CD4-positive, CD25-positive, alpha-beta regulatory T cell (primary cell): Measurements from ENCODE around the gene STRA8. TPM values are rescaled to one million over a fixed set of nuclear protein-coding genes. Genes with fewer than 3 reads are reported as not detected.

Experiments used
- ATAC-seq, 2 donors: fragments of 150-1000 bp; cut with Tn5 transposase; one replicate each; pipeline ENCODE4 v1.10.0; 2021; ENCODE audit warnings: low read depth in 2 of 2, moderate number of reproducible peaks in 2 of 2, moderate library complexity in 1 of 2
- DNase-seq, 3 donors: peaks; one replicate each; pipeline versions ENCODE4 v3.0.0 to v3.0.0-alpha.2; 2012 to 2022; ENCODE audit warnings: mixed read lengths in 1 of 3
- H3K27ac ChIP-seq: one replicate; pipeline ENCODE4 v1.7.0; 2013; ENCODE audit warnings: mild to moderate bottlenecking, low read length; ENCODE audit not compliant: insufficient read depth, poor library complexity, severe bottlenecking
- H3K27me3 ChIP-seq: one replicate; pipeline ENCODE4 v1.7.0; 2013; ENCODE audit warnings: low read length; ENCODE audit not compliant: control insufficient read depth, insufficient read depth
- H3K36me3 ChIP-seq: one replicate; pipeline ENCODE4 v1.7.0; 2013; ENCODE audit warnings: mild to moderate bottlenecking, low read length, moderate library complexity; ENCODE audit not compliant: control insufficient read depth, insufficient read depth
- H3K4me1 ChIP-seq: 2 replicates; pipeline ENCODE4 v1.7.0; 2013; ENCODE audit warnings: mild to moderate bottlenecking, low read length; ENCODE audit not compliant: insufficient read depth, control insufficient read depth, poor library complexity, severe bottlenecking
- H3K4me3 ChIP-seq: one replicate; pipeline ENCODE4 v1.7.0; 2013; ENCODE audit warnings: low read depth, mild to moderate bottlenecking, low read length, moderate library complexity
- H3K9me3 ChIP-seq, 2 experiments: 1 replicate in 1 of 2; 2 replicates in 1 of 2; pipeline ENCODE4 v1.7.0; 2013; ENCODE audit warnings: low read length in 2 of 2, mild to moderate bottlenecking in 1 of 2, moderate library complexity in 1 of 2; ENCODE audit not compliant: control insufficient read depth in 2 of 2
- H3K27ac Mint-ChIP-seq, 3 donors: one replicate each; pipeline ENCODE4 v1.8.0; 2020 to 2022; ENCODE audit warnings: mild to moderate bottlenecking in 3 of 3, mixed read lengths in 3 of 3, moderate library complexity in 2 of 3
- H3K27me3 Mint-ChIP-seq: one replicate; pipeline ENCODE4 v1.8.0; 2022; ENCODE audit warnings: mild to moderate bottlenecking, mixed read lengths
- H3K36me3 Mint-ChIP-seq: one replicate; pipeline ENCODE4 v1.8.0; 2020; ENCODE audit warnings: mixed read lengths
- H3K4me1 Mint-ChIP-seq, 4 donors: one replicate each; pipeline ENCODE4 v1.8.0; 2020 to 2022; ENCODE audit warnings: mixed read lengths in 4 of 4, mild to moderate bottlenecking in 1 of 4
- H3K4me3 Mint-ChIP-seq, 4 donors: one replicate each; pipeline ENCODE4 v1.8.0; 2020 to 2022; ENCODE audit warnings: mild to moderate bottlenecking in 4 of 4, mixed read lengths in 4 of 4, moderate library complexity in 3 of 4
- H3K9me3 Mint-ChIP-seq, 7 donors: one replicate each; pipeline ENCODE4 v1.8.0; 2020 to 2022; ENCODE audit warnings: mixed read lengths in 7 of 7, mild to moderate bottlenecking in 3 of 7, moderate library complexity in 2 of 7
- polyA plus RNA-seq, 4 donors: library from polyadenylated mRNA; unstranded; fragments of 300-500 nt; fragmentation: Illumina TruSeq; gene quantifications; one replicate each; pipeline ENCODE4 v1.2.3, GENCODE V29; 2021
- total RNA-seq: library from RNA; stranded (reverse); gene quantifications from one replicate; pipeline ENCODE4 v1.2.3, GENCODE V29; 2022

Gene STRA8
- total and polyA plus RNA-seq, 5 donors from 2014 or later, result not detected

- Mint-ChIP-seq H3K9me3 (no peaks in the 10 kb centered on the region), H3K27ac (no peak overlapping the region), H3K36me3 (no peaks in the 10 kb centered on the region), H3K4me3 (no peak overlapping the region), H3K4me1 (peaks cover 0 to 4% (median 0%) of the 10 kb centered on the region in 4 donors), H3K27me3 (peaks cover 4% of the 10 kb centered on the region)
- Histone ChIP-seq H3K4me3 (no peak overlapping the region), H3K36me3 (no peaks in the 10 kb centered on the region), H3K4me1 (no peaks in the 10 kb centered on the region), H3K9me3 (no peaks in the 10 kb centered on the region), H3K27ac (no peak overlapping the region), H3K27me3 (no peaks in the 10 kb centered on the region)
- DNase-seq (no peak), ATAC-seq (no peak)
Observed at GRCh38 chr7:135253851-135254771, 20.5 kb downstream of the STRA8 start.

DNA sequence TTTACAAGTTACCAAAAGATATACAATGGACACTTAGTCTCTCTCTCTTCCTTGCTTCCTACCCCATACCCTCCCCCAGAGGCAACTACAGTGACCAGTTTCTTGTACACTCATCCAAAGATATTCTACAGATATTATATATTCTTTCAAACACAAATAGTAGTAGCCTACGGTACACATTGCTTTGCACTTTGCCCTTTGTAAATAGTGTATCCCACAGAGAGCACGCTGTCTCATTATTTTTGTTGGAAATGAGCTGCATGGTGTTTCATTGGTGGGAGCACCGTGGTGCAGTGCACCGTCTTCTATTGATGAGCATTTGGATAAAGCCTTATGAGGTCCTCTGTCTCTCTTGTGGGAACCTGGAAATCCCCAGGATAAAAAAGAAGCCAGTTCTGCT, 24.2 kb downstream of the STRA8 start:
- Histone ChIP-seq H3K27ac (no peak overlapping the region), H3K4me1 (no peaks in the 10 kb centered on the region), H3K27me3 (no peaks in the 10 kb centered on the region), H3K36me3 (no peaks in the 10 kb centered on the region), H3K9me3 (no peaks in the 10 kb centered on the region), H3K4me3 (no peak overlapping the region)
- peaks cover 0 to 3% (median 0%) of the 10 kb centered on the region in 7 donors for H3K9me3 Mint-ChIP-seq
- H3K27me3 Mint-ChIP-seq, result peaks cover 9% of the 10 kb centered on the region
- ATAC-seq, result no peak
- DNase-seq, result no peak
- no peak overlapping the region for H3K4me3 Mint-ChIP-seq
- H3K36me3 Mint-ChIP-seq, result peaks cover 3% of the 10 kb centered on the region
- H3K27ac Mint-ChIP-seq, result no peak overlapping the region
- peaks cover 0 to 1% (median 0%) of the 10 kb centered on the region in 4 donors for H3K4me1 Mint-ChIP-seq

DNA sequence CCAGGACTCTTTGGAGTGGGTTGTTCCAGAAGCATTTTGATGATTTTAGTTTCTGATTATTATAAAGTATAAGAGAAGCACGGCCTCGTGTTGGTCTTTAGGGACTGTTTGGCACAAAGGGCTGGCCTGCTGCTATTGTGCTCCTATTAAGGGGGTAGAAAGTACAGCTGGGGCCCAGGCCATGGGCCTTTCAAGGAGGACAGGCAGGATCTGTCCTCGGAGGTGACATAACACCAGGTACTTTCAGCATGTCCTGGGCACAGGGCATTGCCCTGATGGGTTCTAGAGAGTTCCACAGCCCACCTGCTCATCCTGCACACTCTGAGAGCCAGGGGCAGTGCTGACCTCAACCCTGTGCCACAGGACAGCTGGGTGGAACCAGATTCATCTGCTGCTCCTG, 24.9 kb downstream of the STRA8 start:
- peaks cover 0 to 3% (median 0%) of the 10 kb centered on the region in 7 donors for H3K9me3 Mint-ChIP-seq
- no peak for ATAC-seq
- peaks cover 9% of the 10 kb centered on the region for H3K27me3 Mint-ChIP-seq
- no peak overlapping the region for H3K27ac ChIP-seq
- H3K27ac Mint-ChIP-seq, result no peak overlapping the region
- peaks cover 3% of the 10 kb centered on the region for H3K36me3 Mint-ChIP-seq
- peaks cover 0 to 1% (median 0%) of the 10 kb centered on the region in 4 donors for H3K4me1 Mint-ChIP-seq
- no peak overlapping the region for H3K4me3 Mint-ChIP-seq
- no peak overlapping the region for H3K4me3 ChIP-seq
- no peaks in the 10 kb centered on the region for H3K9me3 ChIP-seq
- no peaks in the 10 kb centered on the region for H3K4me1 ChIP-seq
- H3K36me3 ChIP-seq, result no peaks in the 10 kb centered on the region
- no peaks in the 10 kb centered on the region for H3K27me3 ChIP-seq
- no peak for DNase-seq

- peaks cover 9% of the 10 kb centered on the region for H3K27me3 Mint-ChIP-seq
- peaks cover 0 to 1% (median 0%) of the 10 kb centered on the region in 4 donors for H3K4me1 Mint-ChIP-seq
- no peak overlapping the region for H3K27ac Mint-ChIP-seq
- peaks cover 0 to 3% (median 0%) of the 10 kb centered on the region in 7 donors for H3K9me3 Mint-ChIP-seq
- no peaks in the 10 kb centered on the region for H3K4me1 ChIP-seq
- no peak overlapping the region for H3K4me3 Mint-ChIP-seq
- H3K36me3 Mint-ChIP-seq, result peaks cover 3% of the 10 kb centered on the region
- no peaks in the 10 kb centered on the region for H3K36me3 ChIP-seq
- no peaks in the 10 kb centered on the region for H3K27me3 ChIP-seq
- no peaks in the 10 kb centered on the region for H3K9me3 ChIP-seq
- DNase-seq, result no peak
- ATAC-seq, result no peak
- H3K4me3 ChIP-seq, result no peak overlapping the region
- no peak overlapping the region for H3K27ac ChIP-seq
Observed at GRCh38 chr7:135259702-135260101, 26.1 kb downstream of the STRA8 start.

- no peak overlapping the region for H3K27ac Mint-ChIP-seq
- no peak overlapping the region for H3K4me3 ChIP-seq
- peaks cover 0 to 1% (median 0%) of the 10 kb centered on the region in 4 donors for H3K4me1 Mint-ChIP-seq
- no peak for DNase-seq
- peaks cover 9% of the 10 kb centered on the region for H3K27me3 Mint-ChIP-seq
- no peak overlapping the region for H3K27ac ChIP-seq
- H3K27me3 ChIP-seq, result no peaks in the 10 kb centered on the region
- no peaks in the 10 kb centered on the region for H3K36me3 ChIP-seq
- H3K36me3 Mint-ChIP-seq, result peaks cover 3% of the 10 kb centered on the region
- no peaks in the 10 kb centered on the region for H3K4me1 ChIP-seq
- peaks cover 0 to 3% (median 0%) of the 10 kb centered on the region in 7 donors for H3K9me3 Mint-ChIP-seq
- H3K4me3 Mint-ChIP-seq, result no peak overlapping the region
- ATAC-seq, result no peak
- H3K9me3 ChIP-seq, result no peaks in the 10 kb centered on the region
Observed at GRCh38 chr7:135260470-135260869, 26.8 kb downstream of the STRA8 start.

- DNase-seq (no peak), ATAC-seq (no peak)
- peaks cover 0 to 9% (median 2%) of the 10 kb centered on the region in 7 donors for H3K9me3 Mint-ChIP-seq
- Histone ChIP-seq H3K27me3 (no peaks in the 10 kb centered on the region), H3K9me3 (no peaks in the 10 kb centered on the region), H3K4me1 (no peaks in the 10 kb centered on the region), H3K27ac (no peak overlapping the region), H3K4me3 (no peak overlapping the region), H3K36me3 (no peaks in the 10 kb centered on the region)
- H3K27ac Mint-ChIP-seq, result no peak overlapping the region
- peaks cover 0 to 1% (median 0%) of the 10 kb centered on the region in 4 donors for H3K4me1 Mint-ChIP-seq
- no peak overlapping the region for H3K4me3 Mint-ChIP-seq
- peaks cover 9% of the 10 kb centered on the region for H3K27me3 Mint-ChIP-seq
- peaks cover 3% of the 10 kb centered on the region for H3K36me3 Mint-ChIP-seq
Observed at GRCh38 chr7:135260930-135261721, 27.5 kb downstream of the STRA8 start.

- ATAC-seq (no peak), DNase-seq (no peak)
- Histone ChIP-seq H3K9me3 (no peaks in the 10 kb centered on the region), H3K27me3 (no peaks in the 10 kb centered on the region), H3K4me3 (no peak overlapping the region), H3K36me3 (no peaks in the 10 kb centered on the region), H3K4me1 (no peaks in the 10 kb centered on the region), H3K27ac (no peak overlapping the region)
- H3K27me3 Mint-ChIP-seq, result peaks cover 9% of the 10 kb centered on the region
- no peak overlapping the region for H3K4me3 Mint-ChIP-seq
- H3K27ac Mint-ChIP-seq, result no peak overlapping the region
- peaks cover 3% of the 10 kb centered on the region for H3K36me3 Mint-ChIP-seq
- peaks cover 0 to 12% (median 2%) of the 10 kb centered on the region in 7 donors for H3K9me3 Mint-ChIP-seq
- peaks cover 0 to 1% (median 0%) of the 10 kb centered on the region in 4 donors for H3K4me1 Mint-ChIP-seq
Observed at GRCh38 chr7:135262623-135263320, 29.1 kb downstream of the STRA8 start.
